GM19468 (cell line): Measurements from ENCODE around the gene SCPEP1.
"Not testable (repeated sequence)": the region's sequence is repeated elsewhere in the genome, so short reads cannot be mapped to it uniquely, and the experiment has no call there.

Source experiments
- ATAC-seq: cut with Tn5 transposase; IDR thresholded peaks from one replicate; pipeline ENCODE4 v1.9.1; 2021; ENCODE audit warnings: mild to moderate bottlenecking, moderate library complexity, moderate number of reproducible peaks; ENCODE audit not compliant: unreplicated experiment; ENCODE audit errors: extremely low read depth

The SCPEP1 gene, protein sequence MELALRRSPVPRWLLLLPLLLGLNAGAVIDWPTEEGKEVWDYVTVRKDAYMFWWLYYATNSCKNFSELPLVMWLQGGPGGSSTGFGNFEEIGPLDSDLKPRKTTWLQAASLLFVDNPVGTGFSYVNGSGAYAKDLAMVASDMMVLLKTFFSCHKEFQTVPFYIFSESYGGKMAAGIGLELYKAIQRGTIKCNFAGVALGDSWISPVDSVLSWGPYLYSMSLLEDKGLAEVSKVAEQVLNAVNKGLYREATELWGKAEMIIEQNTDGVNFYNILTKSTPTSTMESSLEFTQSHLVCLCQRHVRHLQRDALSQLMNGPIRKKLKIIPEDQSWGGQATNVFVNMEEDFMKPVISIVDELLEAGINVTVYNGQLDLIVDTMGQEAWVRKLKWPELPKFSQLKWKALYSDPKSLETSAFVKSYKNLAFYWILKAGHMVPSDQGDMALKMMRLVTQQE

GRCh38 chr17:56977673-56978395 is at the start of gene SCPEP1:
Gene SCPEP1 (plus strand): TSS chr17:56978131. CDS start chr17:56978160, 29 bp downstream.
- no peak for ATAC-seq

DNA sequence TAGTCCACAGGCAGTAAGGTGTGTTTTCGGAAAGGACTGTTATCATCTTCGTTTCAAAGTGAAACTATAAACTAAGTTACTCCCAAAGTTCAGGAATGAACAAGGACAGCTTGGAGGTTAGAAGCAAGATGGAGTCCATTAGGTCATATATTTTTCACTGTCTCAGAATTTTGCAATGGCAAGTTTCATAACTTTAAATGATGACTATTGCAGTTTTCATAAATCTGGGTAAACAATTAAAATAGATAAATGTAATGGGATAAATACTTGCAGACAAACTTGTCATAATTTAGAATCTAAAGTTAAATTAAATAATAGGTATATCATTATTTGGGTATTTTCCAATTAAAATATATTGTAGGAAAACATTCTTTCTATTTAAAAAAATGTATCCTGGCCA is 49.3 kb upstream of the SCPEP1 start:
- no peak for ATAC-seq

DNA sequence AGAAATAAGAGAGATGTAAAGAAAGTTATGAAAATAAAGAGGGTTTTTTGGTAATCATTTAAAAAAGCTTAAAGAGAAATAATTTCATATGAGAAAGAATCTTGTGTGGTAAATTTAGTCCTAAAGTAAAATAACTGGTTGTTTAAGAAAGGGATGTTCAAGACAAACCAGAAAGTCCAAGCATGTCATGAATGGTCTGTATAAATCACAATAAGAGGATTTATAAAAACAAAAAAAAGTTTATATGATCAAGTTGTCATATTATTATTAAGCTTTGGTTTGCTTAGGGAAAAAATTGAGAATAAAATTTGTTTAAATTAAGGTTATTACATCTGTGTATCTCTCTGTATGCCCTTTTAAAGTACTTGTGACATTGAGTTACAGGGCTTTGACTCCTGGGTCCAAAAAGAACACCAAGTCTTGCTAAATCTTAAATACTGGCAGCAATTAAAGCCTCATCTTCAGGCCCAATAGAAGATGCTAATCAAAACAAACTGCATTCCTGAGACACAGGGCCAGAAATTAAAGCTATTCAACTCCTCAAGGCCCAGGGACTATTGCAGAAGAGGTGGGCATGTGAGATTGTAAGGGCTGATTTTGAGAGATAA is 48.5 kb upstream of the SCPEP1 start:
- no peak for ATAC-seq

GRCh38 chr17:56930739-56931337 is 47.1 kb upstream of the SCPEP1 start:
- no peak for ATAC-seq

GRCh38 chr17:56933151-56933745 is 44.7 kb upstream of the SCPEP1 start:
- no peak for ATAC-seq

DNA sequence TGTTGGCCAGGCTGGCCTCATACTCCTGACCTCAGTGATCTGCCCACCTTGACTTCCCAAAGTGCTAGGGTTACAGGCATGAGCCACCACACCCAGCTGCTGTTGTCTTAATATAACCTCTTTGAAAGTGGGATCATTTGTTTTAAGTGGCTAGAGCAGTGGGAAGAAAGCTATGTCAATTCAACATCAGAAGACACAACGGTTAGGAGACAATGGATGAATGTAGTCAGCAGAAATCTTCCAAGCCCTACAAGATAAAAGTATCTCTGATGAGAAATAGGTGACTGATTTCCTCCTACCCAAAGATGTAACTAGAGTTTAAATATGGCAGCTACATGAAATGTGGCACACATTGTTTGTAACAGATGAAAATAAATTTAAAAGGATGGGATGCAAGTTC is 44.1 kb upstream of the SCPEP1 start:
- no peak for ATAC-seq

DNA sequence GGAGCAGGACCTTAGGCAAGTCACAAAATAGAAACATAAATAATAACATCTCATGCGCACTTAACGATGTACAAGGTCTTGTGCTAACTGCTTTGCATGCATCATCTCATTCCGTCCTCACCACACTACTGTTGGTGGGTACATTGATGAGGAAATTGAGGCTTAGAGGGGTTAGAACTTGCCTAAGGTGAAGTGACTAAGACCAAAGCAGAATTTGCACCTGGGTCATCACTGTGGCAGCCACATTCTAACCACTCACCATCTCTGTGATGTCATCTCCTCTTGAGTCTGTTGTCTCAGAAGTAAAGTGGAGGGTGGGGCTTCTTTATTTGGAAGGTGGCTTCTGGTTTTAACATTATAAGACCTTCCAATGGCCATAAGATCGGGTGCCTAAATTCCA is 43.7 kb upstream of the SCPEP1 start:
- ATAC-seq: no peak

DNA sequence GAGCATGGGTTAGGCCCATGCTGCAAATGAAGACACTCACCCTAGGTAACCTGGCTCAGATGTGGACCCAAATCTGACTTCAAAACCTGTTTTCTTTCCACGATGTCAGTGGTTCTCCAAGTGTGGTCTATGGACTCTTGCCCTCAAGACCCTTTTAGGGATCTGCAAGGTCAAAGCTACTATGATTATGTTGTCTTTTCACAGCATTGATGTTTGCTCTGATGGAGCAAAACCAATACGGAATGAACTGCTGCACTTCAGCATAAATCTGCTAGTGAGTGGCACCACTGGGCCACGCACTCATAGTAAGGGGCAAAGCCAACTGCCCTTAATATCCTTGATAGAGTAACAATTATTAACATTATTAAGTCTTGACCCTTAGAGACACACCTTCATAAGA is 42.5 kb upstream of the SCPEP1 start:
- no peak for ATAC-seq

DNA sequence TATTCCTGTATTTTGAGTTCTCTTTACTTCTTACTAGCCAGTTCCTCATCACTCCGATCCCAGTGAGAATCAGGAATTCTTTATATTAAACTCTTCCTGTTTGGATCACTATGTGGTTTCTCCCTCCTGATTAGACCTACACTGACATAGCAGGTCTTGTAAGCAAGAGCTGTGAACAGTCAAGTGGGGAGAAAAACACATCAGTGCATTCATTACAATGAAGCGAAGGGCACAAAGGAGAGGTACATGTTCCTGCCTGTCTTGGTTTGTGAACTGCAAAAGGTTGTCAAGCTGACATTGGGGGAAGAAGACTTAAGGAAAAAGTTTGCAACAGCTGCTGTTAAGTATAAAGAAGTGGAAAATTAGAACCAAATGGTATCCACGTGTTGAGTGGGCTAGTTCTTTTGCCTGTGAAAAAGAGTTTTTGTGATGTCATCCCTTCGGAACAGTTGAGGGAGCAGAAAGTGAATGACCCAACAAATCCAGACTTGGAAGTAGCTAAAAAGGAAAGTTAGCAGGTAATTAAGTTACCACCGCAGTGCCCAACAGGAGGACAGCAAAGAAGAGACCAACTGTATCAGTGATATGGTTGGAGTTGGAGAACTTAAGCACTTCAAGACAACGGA is 41.1 kb upstream of the SCPEP1 start:
- ATAC-seq: no peak

- ATAC-seq: no peak
Measured at GRCh38 chr17:56937687-56938086, 40.2 kb upstream of the SCPEP1 start.

GRCh38 chr17:56938206-56938605 is 39.7 kb upstream of the SCPEP1 start:
- ATAC-seq: not testable (repeated sequence)

- no peak for ATAC-seq
Measured at GRCh38 chr17:56939869-56940484, 38.0 kb upstream of the SCPEP1 start.

DNA sequence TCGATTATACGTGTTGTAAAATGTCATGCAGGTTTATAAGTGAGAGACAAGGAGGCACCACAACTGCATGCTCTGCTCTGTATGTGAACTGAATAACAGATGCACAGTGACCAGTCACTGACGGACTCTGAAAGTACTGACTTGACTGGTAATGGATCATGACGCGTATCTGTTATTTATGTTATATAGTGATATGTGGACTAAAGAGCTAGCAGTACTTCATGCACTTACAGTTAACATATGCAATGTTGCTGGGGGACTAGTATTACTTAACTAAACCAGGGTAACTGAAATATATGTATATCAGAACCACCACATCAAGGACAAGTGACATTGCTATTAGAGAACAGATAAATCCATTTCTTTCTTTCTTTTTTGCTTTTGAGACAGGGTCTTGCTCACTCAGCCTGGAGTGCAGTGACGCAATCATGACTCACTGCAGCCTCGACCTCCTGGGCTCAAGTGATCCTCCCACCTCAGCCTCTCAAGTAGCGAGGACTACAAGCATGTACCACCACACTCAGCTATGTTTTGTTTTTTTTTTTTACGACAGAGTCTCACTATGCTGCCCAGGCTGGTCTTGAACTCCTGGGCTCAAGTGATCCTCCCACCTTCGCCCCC is 34.3 kb upstream of the SCPEP1 start:
- no peak for ATAC-seq

GRCh38 chr17:56945938-56946505 is 31.9 kb upstream of the SCPEP1 start:
- ATAC-seq: no peak

DNA sequence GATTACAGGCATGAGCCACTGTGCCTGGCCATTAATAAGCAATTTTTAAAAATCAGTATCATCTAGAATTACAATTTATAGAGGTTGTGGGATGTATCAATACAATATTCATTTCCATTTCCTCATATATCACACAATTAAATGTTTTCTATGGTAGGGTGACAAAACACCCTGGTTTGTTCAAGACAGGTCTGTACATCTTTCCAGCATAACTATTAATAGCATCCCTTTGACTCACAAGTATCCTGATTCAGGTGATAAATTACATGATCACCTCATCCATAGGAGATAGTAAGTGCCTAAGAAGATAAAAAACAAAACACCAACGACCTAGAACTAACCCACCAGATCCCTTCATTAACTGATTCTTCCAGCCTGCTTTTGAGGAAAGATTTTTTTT is 30.2 kb upstream of the SCPEP1 start:
- ATAC-seq: no peak

DNA sequence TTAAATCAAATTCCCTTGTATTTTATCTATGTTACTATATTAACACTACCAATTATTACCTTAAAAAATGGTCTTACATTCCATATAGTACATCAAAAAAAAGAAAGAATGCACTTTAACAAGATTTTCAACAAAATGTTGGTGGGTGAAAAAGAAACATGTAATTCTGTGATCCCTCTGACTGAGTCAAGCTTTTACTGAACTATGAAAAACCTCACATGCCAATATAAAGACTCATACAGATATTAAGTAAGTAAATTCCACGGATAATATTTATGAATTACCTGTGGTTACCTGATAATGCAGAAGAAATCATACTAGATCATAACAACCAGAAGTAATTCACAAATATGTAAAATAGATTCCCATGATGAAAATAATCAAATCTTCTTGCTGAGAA is 29.4 kb upstream of the SCPEP1 start:
- no peak for ATAC-seq

- no peak for ATAC-seq
Measured at GRCh38 chr17:56949595-56949994, 28.3 kb upstream of the SCPEP1 start.

DNA sequence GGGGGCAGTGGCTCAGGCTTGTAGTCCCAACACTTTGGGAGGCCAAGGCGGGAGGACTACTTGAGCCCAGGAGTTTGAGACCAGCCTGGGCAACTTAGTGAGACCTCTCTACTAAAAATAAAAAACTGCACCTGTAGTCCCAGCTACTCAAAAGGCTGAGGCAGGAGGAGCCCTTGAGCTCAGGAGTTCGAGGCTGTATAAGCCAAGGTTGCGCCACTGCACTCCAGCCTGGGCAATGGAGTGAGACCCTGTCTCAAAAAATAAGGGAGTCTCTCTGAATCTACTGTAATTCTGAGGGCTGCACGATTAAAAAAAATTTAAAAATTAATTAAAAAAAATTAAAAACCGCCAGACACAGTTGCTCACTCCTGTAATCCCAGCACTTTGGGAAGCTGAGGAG is 20.9 kb upstream of the SCPEP1 start:
- ATAC-seq: no peak
